CD14-positive monocyte (primary cell): ENCODE results near the gene ST3GAL4. TPM values are rescaled to one million over a fixed set of nuclear protein-coding genes. Genes with fewer than 3 reads are reported as not detected.
A peak's percentile ranks its signal among the peaks of the same experiment; 100 is the strongest.
"Not testable (repeated sequence)": the region's sequence is repeated elsewhere in the genome, so short reads cannot be mapped to it uniquely, and the experiment has no call there.

ENCODE experiments used
- DNase-seq, 3 donors: peaks; one replicate each; pipeline ENCODE4 v3.0.0-alpha.2; 2011 to 2022
- H2AFZ ChIP-seq: 2 replicates; pipeline ENCODE4 v1.6.0; 2012; ENCODE audit warnings: mild to moderate bottlenecking, low read depth, low read length, inconsistent platforms; ENCODE audit not compliant: insufficient read depth, poor library complexity, severe bottlenecking
- H3K27ac ChIP-seq, 2 donors: 1 replicate in 1 of 2; 2 replicates in 1 of 2; pipeline ENCODE4 v1.5.1; 2012 to 2013; ENCODE audit warnings: low read length in 2 of 2, control low read depth in 1 of 2, inconsistent platforms in 1 of 2, low read depth in 1 of 2, mild to moderate bottlenecking in 1 of 2
- H3K27me3 ChIP-seq, 2 donors: one replicate each; pipeline versions ENCODE4 v1.6.0 to v1.6.1; 2011 to 2013; ENCODE audit warnings: low read length in 2 of 2; ENCODE audit not compliant: control insufficient read depth in 2 of 2, insufficient read depth in 2 of 2
- H3K36me3 ChIP-seq, 2 donors: replicated peaks in 1 of 2; 1 replicate in 1 of 2; 2 replicates in 1 of 2; pipeline versions ENCODE4 v1.5.1 to v1.6.1; 2012 to 2013; ENCODE audit warnings: low read length in 2 of 2, control low read depth in 1 of 2, inconsistent platforms in 1 of 2, mild to moderate bottlenecking in 1 of 2; ENCODE audit not compliant: insufficient read depth in 2 of 2, control insufficient read depth in 1 of 2
- H3K4me1 ChIP-seq, 2 donors: 1 replicate in 1 of 2; 2 replicates in 1 of 2; pipeline versions ENCODE4 v1.5.1 to v1.6.1; 2012 to 2013; ENCODE audit warnings: low read length in 2 of 2, control low read depth in 1 of 2, inconsistent platforms in 1 of 2, mild to moderate bottlenecking in 1 of 2, moderate library complexity in 1 of 2; ENCODE audit not compliant: insufficient read depth in 2 of 2, control insufficient read depth in 1 of 2
- H3K4me2 ChIP-seq: replicated peaks from 2 replicates; pipeline ENCODE3; 2012; ENCODE audit warnings: low read length, moderate library complexity, mild to moderate bottlenecking; ENCODE audit not compliant: poor library complexity, severe bottlenecking; ENCODE audit errors: extremely low read depth
- H3K4me3 ChIP-seq, 3 experiments: fragments of 200-600 bp in 1 of 3; sonication (generic) in 1 of 3; replicated peaks in 1 of 3; 1 replicate in 2 of 3; 2 replicates in 1 of 3; pipeline ENCODE4 v1.5.1; 2011 to 2013; ENCODE audit warnings: low read length in 3 of 3, mild to moderate bottlenecking in 3 of 3, control low read depth in 2 of 3, low read depth in 2 of 3, inconsistent platforms in 1 of 3, moderate library complexity in 1 of 3
- H3K79me2 ChIP-seq: 2 replicates; pipeline ENCODE4 v1.6.0; 2012; ENCODE audit warnings: mild to moderate bottlenecking, control low read depth, inconsistent platforms, low read length, moderate library complexity; ENCODE audit not compliant: insufficient read depth
- H3K9ac ChIP-seq: 2 replicates; pipeline ENCODE4 v1.6.0; 2017; ENCODE audit warnings: low read length, mild to moderate bottlenecking; ENCODE audit not compliant: insufficient read depth, poor library complexity, severe bottlenecking
- H3K9me3 ChIP-seq, 2 donors: replicated peaks in 1 of 2; 1 replicate in 1 of 2; 2 replicates in 1 of 2; pipeline versions ENCODE4 v1.5.1 to v1.6.1; 2012 to 2013; ENCODE audit warnings: low read length in 2 of 2, control low read depth in 1 of 2; ENCODE audit not compliant: control insufficient read depth in 1 of 2, insufficient read depth in 1 of 2
- H4K20me1 ChIP-seq: 2 replicates; pipeline ENCODE4 v1.6.0; 2012; ENCODE audit warnings: mild to moderate bottlenecking, low read length, control low read depth, moderate library complexity; ENCODE audit not compliant: insufficient read depth
- H3K27ac Mint-ChIP-seq, 7 donors: one replicate each; pipeline ENCODE4 v1.8.0; 2020; ENCODE audit warnings: mild to moderate bottlenecking in 7 of 7, mixed read lengths in 7 of 7, moderate library complexity in 6 of 7, inconsistent platforms in 2 of 7
- H3K27me3 Mint-ChIP-seq, 3 donors: one replicate each; pipeline ENCODE4 v1.8.0; 2021 to 2022; ENCODE audit warnings: low read depth in 3 of 3, mild to moderate bottlenecking in 3 of 3, mixed read lengths in 3 of 3, moderate library complexity in 3 of 3, inconsistent platforms in 1 of 3
- H3K36me3 Mint-ChIP-seq, 2 donors: one replicate each; pipeline ENCODE4 v1.8.0; 2020; ENCODE audit warnings: mixed read lengths in 2 of 2, inconsistent platforms in 1 of 2, mild to moderate bottlenecking in 1 of 2
- H3K4me1 Mint-ChIP-seq: one replicate; pipeline ENCODE4 v1.8.0; 2020; ENCODE audit warnings: mild to moderate bottlenecking, mixed read lengths
- H3K4me3 Mint-ChIP-seq, 2 donors: one replicate each; pipeline ENCODE4 v1.8.0; 2020; ENCODE audit warnings: mild to moderate bottlenecking in 2 of 2, mixed read lengths in 2 of 2, moderate library complexity in 1 of 2
- H3K9me3 Mint-ChIP-seq, 7 donors: one replicate each; pipeline ENCODE4 v1.8.0; 2020 to 2022; ENCODE audit warnings: mixed read lengths in 7 of 7, mild to moderate bottlenecking in 6 of 7, moderate library complexity in 6 of 7, inconsistent platforms in 2 of 7
- CTCF ChIP-seq: fragments of 200-600 bp; IDR thresholded peaks from one replicate; pipeline ENCODE4 v1.8.0; 2022; ENCODE audit warnings: antibody characterized with exemption, mild to moderate bottlenecking
- WGBS: methylation state at CpG from one replicate; pipeline ENCODE4 v1.1.5; 2013; ENCODE audit warnings: missing lambda C conversion rate; ENCODE audit not compliant: insufficient coverage; 5-methylcytosine and 5-hydroxymethylcytosine counted together
- intact Hi-C, 2 donors: fragments of 100-400 bp; cut with micrococcal nuclease; formaldehyde crosslinking; loops; one replicate each; pipeline versions ENCODE4 v1.15.0 to v1.15.1; 2023
- polyA plus RNA-seq, 3 donors: library from polyadenylated mRNA; depleted of rRNA in 1 of 3; unstranded in 2 of 3; stranded (reverse) in 1 of 3; fragments of 300-500 nt in 2 of 3; fragments of >200 nt in 1 of 3; fragmentation: Illumina TruSeq in 2 of 3; gene quantifications; 1 replicate in 2 of 3; 2 replicates in 1 of 3; pipeline ENCODE4 v1.2.3, GENCODE V29; 2012 to 2021

The ST3GAL4 gene
- polyA plus RNA-seq, 3 donors = 7.8 to 14.3 (median 10.1) TPM

- H3K27me3 ChIP-seq = no peaks in the 10 kb centered on the region
- intact Hi-C loops = loop anchor here in 1 of 2 donors (5.0 kb wide), 1 partner anchor 82 kb away; no protein-coding TSS in a partner anchor
- no peak for TF ChIP-seq CTCF
- H3K4me1 ChIP-seq = peaks cover 24 to 26% of the 10 kb centered on the region in 2 donors
- Mint-ChIP-seq H3K9me3 (no peaks in the 10 kb centered on the region), H3K4me1 (peaks cover 26% of the 10 kb centered on the region), H3K4me3 (no peak overlapping the region), H3K27ac (no peak overlapping the region), H3K36me3 (peaks cover 0 to 7% of the 10 kb centered on the region in 2 donors), H3K27me3 (peaks cover 0 to 3% (median 2%) of the 10 kb centered on the region in 3 donors)
- WGBS = 95% methylated on average over 3 of the region's 3 CpGs
- H3K4me2 ChIP-seq = no peak overlapping the region
- H2AFZ ChIP-seq = no peak overlapping the region
- peaks cover 49% of the 10 kb centered on the region for H3K79me2 ChIP-seq
- no peak overlapping the region for H3K4me3 ChIP-seq
- H3K9me3 ChIP-seq = no peaks in the 10 kb centered on the region
- no peak overlapping the region for H3K9ac ChIP-seq
- H3K27ac ChIP-seq = no peak overlapping the region
- H4K20me1 ChIP-seq = no peaks in the 10 kb centered on the region
- no peak for DNase-seq
- no peaks in the 10 kb centered on the region for H3K36me3 ChIP-seq
Observed at GRCh38 chr11:126394036-126394435, 38.5 kb downstream of the ST3GAL4 start.

- peaks cover 24 to 26% of the 10 kb centered on the region in 2 donors for H3K4me1 ChIP-seq
- H3K4me1 Mint-ChIP-seq = peaks cover 26% of the 10 kb centered on the region
- peaks cover 45% of the 10 kb centered on the region for H3K79me2 ChIP-seq
Observed at GRCh38 chr11:126394634-126395072, 39.2 kb downstream of the ST3GAL4 start.

GRCh38 chr11:126395784-126396183 is 40.3 kb downstream of the ST3GAL4 start:
- Mint-ChIP-seq H3K4me1 (peaks cover 31% of the 10 kb centered on the region), H3K27ac (peak overlapping the region in 1 of 7 donors; percentile 28)
- H3K9ac ChIP-seq, H3K4me3 Mint-ChIP-seq, H3K27me3 Mint-ChIP-seq, H3K27me3 ChIP-seq, H3K9me3 ChIP-seq, H4K20me1 ChIP-seq, intact Hi-C loops, H3K36me3 ChIP-seq, H3K4me3 ChIP-seq, DNase-seq, H3K9me3 Mint-ChIP-seq, H2AFZ ChIP-seq, H3K27ac ChIP-seq, H3K4me2 ChIP-seq, H3K36me3 Mint-ChIP-seq: not testable (repeated sequence)
- no CpG with 5 or more reads among the region's 13 CpGs for WGBS
- H3K4me1 ChIP-seq = peaks cover 24 to 26% of the 10 kb centered on the region in 2 donors
- H3K79me2 ChIP-seq = peaks cover 47% of the 10 kb centered on the region

More at GRCh38 chr11:126394634-126395072, 39.2 kb downstream of the ST3GAL4 start:
- H3K27me3 Mint-ChIP-seq, H3K36me3 Mint-ChIP-seq, H3K9me3 Mint-ChIP-seq, H2AFZ ChIP-seq, H3K9me3 ChIP-seq, H3K27me3 ChIP-seq, H3K4me2 ChIP-seq, H3K4me3 Mint-ChIP-seq, H3K36me3 ChIP-seq, H3K9ac ChIP-seq, H3K27ac ChIP-seq, H4K20me1 ChIP-seq, H3K4me3 ChIP-seq, DNase-seq: not testable (repeated sequence)
- peak overlapping the region in 1 of 7 donors; percentile 45 for H3K27ac Mint-ChIP-seq
- 57% methylated on average over 1 of the region's 7 CpGs for WGBS
- intact Hi-C loops = loop anchor here in 1 of 2 donors (5.0 kb wide), 1 partner anchor 82 kb away; no protein-coding TSS in a partner anchor

GRCh38 chr11:126396266-126396665 is 40.8 kb downstream of the ST3GAL4 start:
- H4K20me1 ChIP-seq, H3K9me3 Mint-ChIP-seq, DNase-seq, H3K9ac ChIP-seq, H3K27me3 Mint-ChIP-seq, H3K36me3 Mint-ChIP-seq, H3K4me3 Mint-ChIP-seq, intact Hi-C loops, H3K27ac ChIP-seq, H3K9me3 ChIP-seq, H3K4me2 ChIP-seq, H2AFZ ChIP-seq, H3K36me3 ChIP-seq, H3K4me3 ChIP-seq, H3K27me3 ChIP-seq, H3K27ac Mint-ChIP-seq: not testable (repeated sequence)
- WGBS = 98% methylated on average over 10 of the region's 15 CpGs
- Histone ChIP-seq H3K79me2 (peaks cover 45% of the 10 kb centered on the region), H3K4me1 (peaks cover 20 to 22% of the 10 kb centered on the region in 2 donors)
- peaks cover 28% of the 10 kb centered on the region for H3K4me1 Mint-ChIP-seq
